Prostate gland (tissue), 2 donors: ENCODE data around the gene SHROOM3.

Experiments used
- CTCF ChIP-seq, 4 experiments: fragments of 200-600 bp in 2 of 4; fragments of 450-650 bp in 2 of 4; sonication (generic) in 2 of 4; IDR thresholded peaks; 1 replicate in 3 of 4; 2 replicates in 1 of 4; pipeline ENCODE4 v1.5.1; 2016 to 2019; ENCODE audit warnings: antibody characterized with exemption in 4 of 4, mild to moderate bottlenecking in 2 of 4, moderate library complexity in 2 of 4
- POLR2A ChIP-seq: fragments of 450-650 bp; IDR thresholded peaks from one replicate; pipeline ENCODE4 v1.6.1; 2016; ENCODE audit warnings: antibody characterized with exemption, mild to moderate bottlenecking
- POLR2AphosphoS5 ChIP-seq: sonication (generic); formaldehyde crosslinking; IDR thresholded peaks from one replicate; pipeline ENCODE4 v1.6.1; 2017; ENCODE audit warnings: antibody characterized with exemption

- TF ChIP-seq CTCF (IDR thresholded peaks at IDR 0.05) = no peak
- TF ChIP-seq POLR2A = no peak
- TF ChIP-seq POLR2AphosphoS5 = no peak
These were observed 254.3 kb downstream of the SHROOM3 start for GRCh38 chr4:76689145-76689817.
